DMS 273 treated with DMSO at 0.1 percent for 48 hours (cell line): ENCODE results near the gene NEU4.
"Not testable (repeated sequence)": the region's sequence is repeated elsewhere in the genome, so short reads cannot be mapped to it uniquely, and the experiment has no call there.

Experiments used
- DNase-seq: peaks from one replicate; lab custom pipeline; 2025; lab: John Stamatoyannopoulos, UW

Gene NEU4

GRCh38 chr2:241813644-241814392, 4.8 kb downstream of the NEU4 start:
- no peak for DNase-seq

- DNase-seq: no peak
Measured at GRCh38 chr2:241814393-241814642, 5.3 kb downstream of the NEU4 start.

- DNase-seq: no peak
Measured at GRCh38 chr2:241814643-241815476, 5.9 kb downstream of the NEU4 start.

GRCh38 chr2:241815477-241816430, 6.8 kb downstream of the NEU4 start:
- no peak for DNase-seq

- DNase-seq: no peak
Measured at GRCh38 chr2:241816431-241817121, 7.6 kb downstream of the NEU4 start.

GRCh38 chr2:241817126-241817820, 8.3 kb downstream of the NEU4 start:
- no peak for DNase-seq

GRCh38 chr2:241817821-241818215, 8.8 kb downstream of the NEU4 start:
- not testable (repeated sequence) for DNase-seq

GRCh38 chr2:241818229-241818942, 9.4 kb downstream of the NEU4 start:
- no peak for DNase-seq

- DNase-seq: no peak
Measured at GRCh38 chr2:241818943-241819270, 9.9 kb downstream of the NEU4 start.

- DNase-seq: not testable (repeated sequence)
Measured at GRCh38 chr2:241819947-241820624, 11.1 kb downstream of the NEU4 start.

- DNase-seq: no peak
Measured at GRCh38 chr2:241820625-241821384, 11.8 kb downstream of the NEU4 start.

- no peak for DNase-seq
Measured at GRCh38 chr2:241821460-241822263, 12.7 kb downstream of the NEU4 start.

GRCh38 chr2:241822264-241822623, 13.3 kb downstream of the NEU4 start:
- no peak for DNase-seq

- not testable (repeated sequence) for DNase-seq
Measured at GRCh38 chr2:241823531-241824437, 14.8 kb downstream of the NEU4 start.

GRCh38 chr2:241827394-241827793, 18.4 kb downstream of the NEU4 start:
- no peak for DNase-seq

GRCh38 chr2:241833101-241833663, 24.2 kb downstream of the NEU4 start:
- DNase-seq: no peak
